Measurements from ENCODE around the gene DNAJB4. TPM values are rescaled to one million over a fixed set of nuclear protein-coding genes. Genes with fewer than 3 reads are reported as not detected.
A peak's percentile ranks its signal among the peaks of the same experiment; 100 is the strongest.

Gene DNAJB4
- total RNA-seq: 10 to 100 TPM; 38.0 to 70.9 (median 59.1) TPM

DNA sequence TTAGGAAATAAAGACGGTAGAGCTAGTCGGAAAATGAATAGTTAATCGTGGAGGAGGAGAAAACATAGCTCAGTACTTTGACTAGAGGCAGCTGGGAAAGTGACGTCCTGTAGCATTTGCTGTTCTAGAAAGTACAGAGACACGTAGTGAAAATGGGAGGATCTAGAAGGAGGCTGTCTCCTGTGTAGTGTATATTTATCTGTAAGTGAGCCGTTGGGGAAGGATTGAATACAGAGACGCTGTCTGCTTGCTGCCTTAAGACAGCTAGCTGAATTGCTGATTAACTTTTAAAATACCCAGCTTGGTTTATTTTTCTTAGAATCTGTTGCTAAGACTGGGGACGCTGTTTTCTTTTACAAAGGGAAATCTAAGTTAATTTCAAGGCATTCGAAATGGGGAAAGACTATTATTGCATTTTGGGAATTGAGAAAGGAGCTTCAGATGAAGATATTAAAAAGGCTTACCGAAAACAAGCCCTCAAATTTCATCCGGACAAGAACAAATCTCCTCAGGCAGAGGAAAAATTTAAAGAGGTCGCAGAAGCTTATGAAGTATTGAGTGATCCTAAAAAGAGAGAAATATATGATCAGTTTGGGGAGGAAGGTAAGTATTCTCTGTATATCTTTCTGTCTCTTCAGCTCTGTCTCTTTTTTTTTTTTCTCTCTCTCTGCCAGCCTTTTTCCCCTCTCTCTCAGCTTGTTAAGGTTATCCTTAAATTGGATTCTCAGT is at the start of gene DNAJB4:
TSS of gene DNAJB4 (plus strand) at position 221 of the 729 bp plus-strand sequence. CDS start at position 393, 172 bp downstream.
- intact Hi-C loops (cut with DNase I; ENCODE audit: low total_unique reads): no loop called here
- peak; percentile 51 to 90 for DNase-seq

DNA sequence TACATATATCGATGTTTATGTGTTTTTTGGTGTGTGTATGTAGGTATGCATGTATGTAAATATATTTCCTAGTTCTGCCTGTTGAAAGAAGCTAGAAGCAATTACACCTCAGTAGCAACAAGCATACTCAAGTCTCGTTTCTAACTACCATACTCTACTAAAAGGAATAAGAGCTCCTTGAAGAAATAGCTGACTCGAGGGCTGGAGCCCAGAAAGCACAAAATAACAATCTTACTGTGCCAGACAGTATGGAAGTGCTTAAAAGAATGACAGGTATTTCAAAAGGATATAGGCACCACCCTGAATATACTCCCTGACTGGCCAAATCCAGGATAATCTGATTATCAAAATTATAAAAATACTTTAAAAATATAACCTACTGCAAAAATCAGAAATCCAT is 49.0 kb upstream of the DNAJB4 start:
- no peak overlapping the region for H3K4me3 ChIP-seq
- intact Hi-C loops (cut with DNase I; ENCODE audit: low total_unique reads): no loop called here
- H3K4me1 ChIP-seq: no peaks in the 10 kb centered on the region
- H3K36me3 ChIP-seq: no peaks in the 10 kb centered on the region
- H3K27ac ChIP-seq: no peak overlapping the region
- DNase-seq: no peak
- TF ChIP-seq POLR2A (IDR thresholded peaks at IDR 0.05) (no peak), CTCF (IDR thresholded peaks at IDR 0.05) (no peak)
- H3K9me3 ChIP-seq: no peaks in the 10 kb centered on the region
- H3K27me3 ChIP-seq: no peaks in the 10 kb centered on the region

More for the DNA sequence above, at the start of gene DNAJB4:
- peak; percentile 90 to 100 for TF ChIP-seq POLR2A (IDR thresholded peaks at IDR 0.05)
- TF ChIP-seq CTCF (IDR thresholded peaks at IDR 0.05): peak in 1 of 4 experiments; percentile 18
- peaks cover 2 to 8% of the 10 kb centered on the region in 2 donors for H3K4me1 ChIP-seq
- H3K27ac ChIP-seq: peak within 1 kb of the TSS; percentile 87 to 98
- H3K4me3 ChIP-seq: peak within 1 kb of the TSS; percentile 49 to 61
- no peaks in the 10 kb centered on the region for H3K9me3 ChIP-seq
- H3K27me3 ChIP-seq: no peaks in the 10 kb centered on the region
- H3K36me3 ChIP-seq: no peaks in the 10 kb centered on the region

- TF ChIP-seq POLR2A (IDR thresholded peaks at IDR 0.05) (no peak), CTCF (IDR thresholded peaks at IDR 0.05) (no peak)
- Histone ChIP-seq H3K9me3 (no peaks in the 10 kb centered on the region), H3K36me3 (no peaks in the 10 kb centered on the region), H3K27me3 (no peaks in the 10 kb centered on the region), H3K4me3 (no peak overlapping the region), H3K4me1 (no peaks in the 10 kb centered on the region), H3K27ac (no peak overlapping the region)
- intact Hi-C loops (cut with DNase I; ENCODE audit: low total_unique reads): no loop called here
- DNase-seq: no peak
Measured at GRCh38 chr1:77956464-77956863, 48.3 kb upstream of the DNAJB4 start.

DNA sequence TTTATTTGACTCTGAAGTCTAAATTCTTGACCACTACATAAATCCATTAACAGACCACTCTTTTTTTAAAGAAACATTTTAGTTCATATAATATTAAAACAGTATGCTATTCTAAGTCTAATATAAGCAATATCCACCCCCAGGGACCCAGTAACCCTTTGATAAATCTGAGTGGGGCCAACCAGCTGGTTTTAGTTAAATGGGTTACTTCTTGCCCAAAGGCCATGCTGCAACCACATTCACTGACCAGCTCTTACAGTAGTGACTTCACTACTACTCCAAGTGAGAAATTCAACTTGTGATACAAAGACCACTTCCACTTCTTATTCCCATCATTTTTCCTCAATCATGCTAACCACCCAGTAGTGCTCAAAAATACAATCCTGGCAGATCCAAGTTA is 46.3 kb upstream of the DNAJB4 start:
- no peak overlapping the region for H3K27ac ChIP-seq
- no peaks in the 10 kb centered on the region for H3K36me3 ChIP-seq
- no peaks in the 10 kb centered on the region for H3K9me3 ChIP-seq
- no peaks in the 10 kb centered on the region for H3K4me1 ChIP-seq
- DNase-seq: no peak
- TF ChIP-seq POLR2A (IDR thresholded peaks at IDR 0.05) (no peak), CTCF (IDR thresholded peaks at IDR 0.05) (no peak)
- H3K4me3 ChIP-seq: no peak overlapping the region
- no peaks in the 10 kb centered on the region for H3K27me3 ChIP-seq
- intact Hi-C loops (cut with DNase I; ENCODE audit: low total_unique reads): no loop called here

- no peak overlapping the region for H3K27ac ChIP-seq
- no peaks in the 10 kb centered on the region for H3K9me3 ChIP-seq
- no peak overlapping the region for H3K4me3 ChIP-seq
- H3K4me1 ChIP-seq: no peaks in the 10 kb centered on the region
- no peaks in the 10 kb centered on the region for H3K36me3 ChIP-seq
- no peaks in the 10 kb centered on the region for H3K27me3 ChIP-seq
- no peak for DNase-seq
- TF ChIP-seq CTCF (IDR thresholded peaks at IDR 0.05) (no peak), POLR2A (IDR thresholded peaks at IDR 0.05) (no peak)
- intact Hi-C loops (cut with DNase I; ENCODE audit: low total_unique reads): no loop called here
Measured at GRCh38 chr1:77958850-77959249, 45.9 kb upstream of the DNAJB4 start.
